ENCODE measurements around the gene FAM89A.

Gene FAM89A

GRCh38 chr1:231044588-231044987, 4.5 kb upstream of the FAM89A start:
- Histone ChIP-seq H3K27ac (ENCODE audit: insufficient read depth in 1 of 2, low read depth in 1 of 2, low read length in 2 of 2, poor library complexity in 1 of 2, severe bottlenecking in 2 of 2) (no peak overlapping the region), H3K36me3 (ENCODE audit: control insufficient read depth in 4 of 4, insufficient read depth in 4 of 4, low read length in 3 of 4) (no peaks in the 10 kb centered on the region), H3K27me3 (replicated peaks in 2 of 5; ENCODE audit: control insufficient read depth in 4 of 5, insufficient read depth in 5 of 5, low read length in 4 of 5) (peaks cover 0 to 3% (median 0%) of the 10 kb centered on the region in 5 experiments), H3K4me1 (ENCODE audit: control extremely low read depth in 1 of 4, control insufficient read depth in 4 of 4, insufficient read depth in 4 of 4, low read length in 3 of 4) (peaks cover 0 to 14% (median 13%) of the 10 kb centered on the region in 4 experiments), H3K4me3 (ENCODE audit: control insufficient read depth in 1 of 7, extremely low read depth in 1 of 7, insufficient read depth in 4 of 7, low read depth in 2 of 7, low read length in 6 of 7) (no peak overlapping the region), H3K9me3 (ENCODE audit: control extremely low read depth in 1 of 5, control insufficient read depth in 4 of 5, insufficient read depth in 2 of 5, low read depth in 1 of 5, low read length in 4 of 5) (peaks cover 0 to 13% (median 5%) of the 10 kb centered on the region in 5 experiments)
- no peak for DNase-seq
- ChIA-PET POLR2A (no interaction called here), CTCF (interaction anchor here (1.1 to 1.6 kb wide), 2 partner anchors 10 to 12 kb away, joined by 3 read pairs; no protein-coding TSS in a partner anchor)
- WGBS (ENCODE audit: insufficient coverage) = 100% methylated on average over 1 of the region's 1 CpG

- no peak overlapping the region for H3K4me3 ChIP-seq (ENCODE audit: control insufficient read depth in 1 of 7, extremely low read depth in 1 of 7, insufficient read depth in 4 of 7, low read depth in 2 of 7, low read length in 6 of 7)
- no peak for DNase-seq
- ChIA-PET CTCF (interaction anchor here (0.9 kb wide), 1 partner anchor 27 kb away, joined by 3 read pairs; no protein-coding TSS in a partner anchor), POLR2A (no interaction called here)
- H3K27me3 ChIP-seq (replicated peaks in 2 of 5; ENCODE audit: control insufficient read depth in 4 of 5, insufficient read depth in 5 of 5, low read length in 4 of 5) = peaks cover 0 to 14% (median 10%) of the 10 kb centered on the region in 5 experiments
- WGBS (ENCODE audit: insufficient coverage) = 89% methylated on average over 4 of the region's 9 CpGs
- H3K36me3 ChIP-seq (ENCODE audit: control insufficient read depth in 4 of 4, insufficient read depth in 4 of 4, low read length in 3 of 4) = no peaks in the 10 kb centered on the region
- peaks cover 0 to 13% (median 5%) of the 10 kb centered on the region in 5 experiments for H3K9me3 ChIP-seq (ENCODE audit: control extremely low read depth in 1 of 5, control insufficient read depth in 4 of 5, insufficient read depth in 2 of 5, low read depth in 1 of 5, low read length in 4 of 5)
- H3K4me1 ChIP-seq (ENCODE audit: control extremely low read depth in 1 of 4, control insufficient read depth in 4 of 4, insufficient read depth in 4 of 4, low read length in 3 of 4) = peaks cover 6 to 39% (median 29%) of the 10 kb centered on the region in 4 experiments
- no peak overlapping the region for H3K27ac ChIP-seq (ENCODE audit: insufficient read depth in 1 of 2, low read depth in 1 of 2, low read length in 2 of 2, poor library complexity in 1 of 2, severe bottlenecking in 2 of 2)
These were observed 1.7 kb upstream of the FAM89A start for GRCh38 chr1:231041719-231042261.

GRCh38 chr1:231040800-231041718, 1.0 kb upstream of the FAM89A start:
- Histone ChIP-seq H3K27ac (ENCODE audit: insufficient read depth in 1 of 2, low read depth in 1 of 2, low read length in 2 of 2, poor library complexity in 1 of 2, severe bottlenecking in 2 of 2) (no peak overlapping the region), H3K27me3 (replicated peaks in 2 of 5; ENCODE audit: control insufficient read depth in 4 of 5, insufficient read depth in 5 of 5, low read length in 4 of 5) (peaks cover 0 to 14% (median 10%) of the 10 kb centered on the region in 5 experiments), H3K4me3 (ENCODE audit: control insufficient read depth in 1 of 7, extremely low read depth in 1 of 7, insufficient read depth in 4 of 7, low read depth in 2 of 7, low read length in 6 of 7) (peak overlapping the region; percentile 21 to 83 (median 66)), H3K9me3 (ENCODE audit: control extremely low read depth in 1 of 5, control insufficient read depth in 4 of 5, insufficient read depth in 2 of 5, low read depth in 1 of 5, low read length in 4 of 5) (peaks cover 0 to 13% (median 5%) of the 10 kb centered on the region in 5 experiments), H3K4me1 (ENCODE audit: control extremely low read depth in 1 of 4, control insufficient read depth in 4 of 4, insufficient read depth in 4 of 4, low read length in 3 of 4) (peaks cover 8 to 46% (median 36%) of the 10 kb centered on the region in 4 experiments), H3K36me3 (ENCODE audit: control insufficient read depth in 4 of 4, insufficient read depth in 4 of 4, low read length in 3 of 4) (no peaks in the 10 kb centered on the region)
- ChIA-PET POLR2A (no interaction called here), CTCF (interaction anchor here (0.6 kb wide), 1 partner anchor 12 kb away, joined by 3 read pairs; no protein-coding TSS in a partner anchor)
- WGBS (ENCODE audit: insufficient coverage) = 6% methylated on average over 25 of the region's 37 CpGs
- peak in 2 of 3 donors; percentile 15 to 36 for DNase-seq

GRCh38 chr1:231039161-231040018, 664 bp downstream of the FAM89A start:
- Histone ChIP-seq H3K4me1 (ENCODE audit: control extremely low read depth in 1 of 4, control insufficient read depth in 4 of 4, insufficient read depth in 4 of 4, low read length in 3 of 4) (peaks cover 8 to 61% (median 40%) of the 10 kb centered on the region in 4 experiments), H3K9me3 (ENCODE audit: control extremely low read depth in 1 of 5, control insufficient read depth in 4 of 5, insufficient read depth in 2 of 5, low read depth in 1 of 5, low read length in 4 of 5) (peaks cover 0 to 5% (median 0%) of the 10 kb centered on the region in 5 experiments), H3K27me3 (replicated peaks in 2 of 5; ENCODE audit: control insufficient read depth in 4 of 5, insufficient read depth in 5 of 5, low read length in 4 of 5) (peaks cover 0 to 14% (median 10%) of the 10 kb centered on the region in 5 experiments), H3K27ac (ENCODE audit: insufficient read depth in 1 of 2, low read depth in 1 of 2, low read length in 2 of 2, poor library complexity in 1 of 2, severe bottlenecking in 2 of 2) (no peak overlapping the region), H3K36me3 (ENCODE audit: control insufficient read depth in 4 of 4, insufficient read depth in 4 of 4, low read length in 3 of 4) (no peaks in the 10 kb centered on the region), H3K4me3 (ENCODE audit: control insufficient read depth in 1 of 7, extremely low read depth in 1 of 7, insufficient read depth in 4 of 7, low read depth in 2 of 7, low read length in 6 of 7) (peak overlapping the region; percentile 36 to 83 (median 73))
- DNase-seq = peak in 2 of 3 donors; percentile 42 to 57
- WGBS (ENCODE audit: insufficient coverage) = under 1% methylated on average over 79 of the region's 91 CpGs
- POLR2A ChIA-PET = no interaction called here
- CTCF ChIA-PET = no interaction called here

GRCh38 chr1:231037585-231038517, 2.2 kb downstream of the FAM89A start:
- peak overlapping the region in 1 of 7 experiments; percentile 81 for H3K4me3 ChIP-seq (ENCODE audit: control insufficient read depth in 1 of 7, extremely low read depth in 1 of 7, insufficient read depth in 4 of 7, low read depth in 2 of 7, low read length in 6 of 7)
- CTCF ChIA-PET = interaction anchor here (0.6 kb wide), 1 partner anchor 507 kb away, joined by 3 read pairs; no protein-coding TSS in a partner anchor
- DNase-seq = no peak

GRCh38 chr1:231036416-231036815, 3.6 kb downstream of the FAM89A start:
- WGBS (ENCODE audit: insufficient coverage) = 0% methylated on average over 5 of the region's 5 CpGs
- POLR2A ChIA-PET = interaction anchor here (0.5 kb wide), 1 partner anchor 10 kb away, joined by 3 read pairs; no protein-coding TSS in a partner anchor
- Histone ChIP-seq H3K9me3 (ENCODE audit: control extremely low read depth in 1 of 5, control insufficient read depth in 4 of 5, insufficient read depth in 2 of 5, low read depth in 1 of 5, low read length in 4 of 5) (no peaks in the 10 kb centered on the region), H3K36me3 (ENCODE audit: control insufficient read depth in 4 of 4, insufficient read depth in 4 of 4, low read length in 3 of 4) (peaks cover 0 to 3% (median 0%) of the 10 kb centered on the region in 4 experiments), H3K27ac (ENCODE audit: insufficient read depth in 1 of 2, low read depth in 1 of 2, low read length in 2 of 2, poor library complexity in 1 of 2, severe bottlenecking in 2 of 2) (no peak overlapping the region), H3K4me1 (ENCODE audit: control extremely low read depth in 1 of 4, control insufficient read depth in 4 of 4, insufficient read depth in 4 of 4, low read length in 3 of 4) (peaks cover 8 to 85% (median 56%) of the 10 kb centered on the region in 4 experiments), H3K27me3 (replicated peaks in 2 of 5; ENCODE audit: control insufficient read depth in 4 of 5, insufficient read depth in 5 of 5, low read length in 4 of 5) (peaks cover 0 to 14% (median 10%) of the 10 kb centered on the region in 5 experiments), H3K4me3 (ENCODE audit: control insufficient read depth in 1 of 7, extremely low read depth in 1 of 7, insufficient read depth in 4 of 7, low read depth in 2 of 7, low read length in 6 of 7) (peak overlapping the region in 3 of 7 experiments; percentile 9 to 30 (median 25))
- peak in 2 of 3 donors; percentile 59 to 72 for DNase-seq
- CTCF ChIA-PET = interaction anchor here (0.6 to 1.1 kb wide), 2 partner anchors 56 to 121 kb away, joined by 3 read pairs; no protein-coding TSS in a partner anchor

More at GRCh38 chr1:231037585-231038517, 2.2 kb downstream of the FAM89A start:
- H3K27ac ChIP-seq (ENCODE audit: insufficient read depth in 1 of 2, low read depth in 1 of 2, low read length in 2 of 2, poor library complexity in 1 of 2, severe bottlenecking in 2 of 2) = no peak overlapping the region
- 86% methylated on average over 8 of the region's 13 CpGs for WGBS (ENCODE audit: insufficient coverage)
- H3K4me1 ChIP-seq (ENCODE audit: control extremely low read depth in 1 of 4, control insufficient read depth in 4 of 4, insufficient read depth in 4 of 4, low read length in 3 of 4) = peaks cover 8 to 76% (median 51%) of the 10 kb centered on the region in 4 experiments
- POLR2A ChIA-PET = no interaction called here
- H3K27me3 ChIP-seq (replicated peaks in 2 of 5; ENCODE audit: control insufficient read depth in 4 of 5, insufficient read depth in 5 of 5, low read length in 4 of 5) = peaks cover 0 to 14% (median 10%) of the 10 kb centered on the region in 5 experiments
- peaks cover 0 to 3% (median 0%) of the 10 kb centered on the region in 4 experiments for H3K36me3 ChIP-seq (ENCODE audit: control insufficient read depth in 4 of 4, insufficient read depth in 4 of 4, low read length in 3 of 4)
- no peaks in the 10 kb centered on the region for H3K9me3 ChIP-seq (ENCODE audit: control extremely low read depth in 1 of 5, control insufficient read depth in 4 of 5, insufficient read depth in 2 of 5, low read depth in 1 of 5, low read length in 4 of 5)

Measured in common myeloid progenitor, CD34-positive (primary cell).